ENCODE measurements around the gene PTCRA. TPM values are rescaled to one million over a fixed set of nuclear protein-coding genes. Genes with fewer than 3 reads are reported as not detected.

The PTCRA gene
- total RNA-seq, 1 experiment from 2014 or later = not detected

GRCh38 chr6:42938428-42938796 lies 22.6 kb downstream of the PTCRA start:
- CTCF ChIA-PET = no interaction called here
- no peak for DNase-seq (ENCODE audit: low spot score)
- H3K27ac Mint-ChIP-seq = no peak overlapping the region
- H3K36me3 Mint-ChIP-seq = peaks cover 53% of the 10 kb centered on the region
- no peak overlapping the region for H3K4me3 Mint-ChIP-seq
- peaks cover 2% of the 10 kb centered on the region; the same call in 1 of the 2 replicates for H3K27me3 Mint-ChIP-seq (ENCODE audit: low read depth)
- peaks cover 13% of the 10 kb centered on the region for H3K4me1 Mint-ChIP-seq
- ATAC-seq = no peak
- TF ChIP-seq PREB (CRISPR knock-in tag; IDR thresholded peaks at IDR 0.05; ENCODE audit: borderline replicate concordance) (no peak), MXD4 (CRISPR knock-in tag; IDR thresholded peaks at IDR 0.05; ENCODE audit: borderline replicate concordance) (no peak), GRHL2 (CRISPR knock-in tag; IDR thresholded peaks at IDR 0.05; ENCODE audit: insufficient replicate concordance, severe bottlenecking) (no peak), ZNF396 (CRISPR knock-in tag; IDR thresholded peaks at IDR 0.05; ENCODE audit: borderline replicate concordance) (no peak), TEAD4 (CRISPR knock-in tag; IDR thresholded peaks at IDR 0.05) (no peak), ATF6 (CRISPR knock-in tag; IDR thresholded peaks at IDR 0.05) (no peak), ZNF317 (CRISPR knock-in tag; IDR thresholded peaks at IDR 0.05; ENCODE audit: borderline replicate concordance, low read depth) (no peak), CREB1 (CRISPR knock-in tag; IDR thresholded peaks at IDR 0.05) (no peak), SP1 (CRISPR knock-in tag; conservative IDR thresholded peaks at IDR 0.05) (no peak), GTF2I (CRISPR knock-in tag; conservative IDR thresholded peaks at IDR 0.05) (no peak), HMGA2 (CRISPR knock-in tag; IDR thresholded peaks at IDR 0.05) (no peak), ZBTB43 (CRISPR knock-in tag; IDR thresholded peaks at IDR 0.05) (no peak), MAX (CRISPR knock-in tag; IDR thresholded peaks at IDR 0.05) (no peak), PRRX2 (CRISPR knock-in tag; IDR thresholded peaks at IDR 0.05) (no peak), NR3C1 (CRISPR knock-in tag; conservative IDR thresholded peaks at IDR 0.05; ENCODE audit: low read depth) (no peak), TP53 (CRISPR knock-in tag; IDR thresholded peaks at IDR 0.05) (no peak), ATF2 (CRISPR knock-in tag; IDR thresholded peaks at IDR 0.05; ENCODE audit: borderline replicate concordance, low read depth) (no peak), MLX (CRISPR knock-in tag; IDR thresholded peaks at IDR 0.05) (no peak)
- H3K9me3 Mint-ChIP-seq = no peaks in the 10 kb centered on the region
- POLR2A ChIA-PET = interaction anchor here (2.2 kb wide), 1 partner anchor 9 kb away, joined by 9 read pairs; the partner anchor contains the start of gene CNPY3

Measured in WTC11 (cell line).